Measurements from ENCODE around the gene TAC4.

GRCh38 chr17:49809056-49809455 lies 38.8 kb downstream of the TAC4 start:
- TF ChIP-seq, protein P1, sequence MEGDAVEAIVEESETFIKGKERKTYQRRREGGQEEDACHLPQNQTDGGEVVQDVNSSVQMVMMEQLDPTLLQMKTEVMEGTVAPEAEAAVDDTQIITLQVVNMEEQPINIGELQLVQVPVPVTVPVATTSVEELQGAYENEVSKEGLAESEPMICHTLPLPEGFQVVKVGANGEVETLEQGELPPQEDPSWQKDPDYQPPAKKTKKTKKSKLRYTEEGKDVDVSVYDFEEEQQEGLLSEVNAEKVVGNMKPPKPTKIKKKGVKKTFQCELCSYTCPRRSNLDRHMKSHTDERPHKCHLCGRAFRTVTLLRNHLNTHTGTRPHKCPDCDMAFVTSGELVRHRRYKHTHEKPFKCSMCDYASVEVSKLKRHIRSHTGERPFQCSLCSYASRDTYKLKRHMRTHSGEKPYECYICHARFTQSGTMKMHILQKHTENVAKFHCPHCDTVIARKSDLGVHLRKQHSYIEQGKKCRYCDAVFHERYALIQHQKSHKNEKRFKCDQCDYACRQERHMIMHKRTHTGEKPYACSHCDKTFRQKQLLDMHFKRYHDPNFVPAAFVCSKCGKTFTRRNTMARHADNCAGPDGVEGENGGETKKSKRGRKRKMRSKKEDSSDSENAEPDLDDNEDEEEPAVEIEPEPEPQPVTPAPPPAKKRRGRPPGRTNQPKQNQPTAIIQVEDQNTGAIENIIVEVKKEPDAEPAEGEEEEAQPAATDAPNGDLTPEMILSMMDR (IDR thresholded peaks at IDR 0.05) = no peak
- TF ChIP-seq POLR2AphosphoS5 (IDR thresholded peaks at IDR 0.05) (no peak), POLR2A (IDR thresholded peaks at IDR 0.05) (no peak)

Data from breast epithelium (tissue), 3 donors.